Omental fat pad (tissue), 4 donors: ENCODE results near the gene OR5D14. TPM values are rescaled to one million over a fixed set of nuclear protein-coding genes. Genes with fewer than 3 reads are reported as not detected.

ENCODE experiments used
- ATAC-seq: fragments of 150-250 bp; one replicate; pipeline ENCODE4 v1.9.1; 2016; ENCODE audit warnings: mild to moderate bottlenecking, moderate library complexity; ENCODE audit not compliant: low FRiP score
- DNase-seq: peaks from one replicate; pipeline ENCODE4 v3.0.0-alpha.2; 2019; ENCODE audit warnings: low spot score
- CTCF ChIP-seq, 3 donors: fragments of 450-650 bp; IDR thresholded peaks; one replicate each; pipeline ENCODE4 v1.5.1; 2016 to 2017; ENCODE audit warnings: antibody characterized with exemption in 3 of 3, mild to moderate bottlenecking in 3 of 3, moderate library complexity in 2 of 3
- total RNA-seq, 4 donors: library from RNA; depleted of rRNA; stranded (reverse); fragments of >200 nt; gene quantifications; one replicate each; pipeline ENCODE4 v1.1.0, GENCODE V29; 2016

Gene OR5D14
- total RNA-seq, 4 donors from 2014 or later: not detected

- DNase-seq (no peak), ATAC-seq (no peak)
- TF ChIP-seq CTCF (IDR thresholded peaks at IDR 0.05): no peak
Observed at GRCh38 chr11:55826919-55827318, 31.6 kb downstream of the OR5D14 start, which contains the start of gene OR5L2. OR5L2 (plus strand) TSS chr11:55827219; CDS start chr11:55827219, 0 bp downstream.

- TF ChIP-seq CTCF (IDR thresholded peaks at IDR 0.05): no peak
- ATAC-seq (no peak), DNase-seq (no peak)
Observed at GRCh38 chr11:55838452-55838851, 43.1 kb downstream of the OR5D14 start, which contains the start of gene OR5D16. OR5D16 (plus strand) TSS chr11:55838752; CDS start chr11:55838752, 0 bp downstream.

Other genes with a start within 250 kb of the OR5D14 start
- not detected for gene OR4C15, start 241.1 kb upstream of the OR5D14 start, total RNA-seq
- gene OR4C16, start 223.4 kb upstream of the OR5D14 start, total RNA-seq: not detected
- not detected for gene OR4C11, start 187.9 kb upstream of the OR5D14 start, total RNA-seq
- not detected for gene OR4P4, start 160.4 kb upstream of the OR5D14 start, total RNA-seq
- not detected for gene OR4S2, start 147.2 kb upstream of the OR5D14 start, total RNA-seq
- not detected for gene OR4C6, start 133.4 kb upstream of the OR5D14 start, total RNA-seq
- gene OR5D13, start 22.1 kb upstream of the OR5D14 start, total RNA-seq: not detected
- gene OR5L1, start 15.8 kb downstream of the OR5D14 start, total RNA-seq: not detected
- gene OR5D18, start 24.1 kb downstream of the OR5D14 start, total RNA-seq: not detected
- not detected for gene OR5L2, start 31.7 kb downstream of the OR5D14 start, total RNA-seq
- gene OR5D16, start 43.2 kb downstream of the OR5D14 start, total RNA-seq: not detected
- gene TRIM51, start 87.7 kb downstream of the OR5D14 start, total RNA-seq: not detected
- not detected for gene OR5W2, start 119.0 kb downstream of the OR5D14 start, total RNA-seq
- gene OR5I1, start 140.8 kb downstream of the OR5D14 start, total RNA-seq: not detected
- gene OR10AG1, start 174.4 kb downstream of the OR5D14 start, total RNA-seq: not detected
- gene OR5F1, start 199.1 kb downstream of the OR5D14 start, total RNA-seq: not detected
- gene OR5AS1, start 232.1 kb downstream of the OR5D14 start, total RNA-seq: not detected